Measurements from ENCODE around the gene ADPRH. TPM values are rescaled to one million over a fixed set of nuclear protein-coding genes. Genes with fewer than 3 reads are reported as not detected.

Gene ADPRH
- total RNA-seq, 2 donors from 2014 or later: 7.5 to 9.7 TPM

DNA sequence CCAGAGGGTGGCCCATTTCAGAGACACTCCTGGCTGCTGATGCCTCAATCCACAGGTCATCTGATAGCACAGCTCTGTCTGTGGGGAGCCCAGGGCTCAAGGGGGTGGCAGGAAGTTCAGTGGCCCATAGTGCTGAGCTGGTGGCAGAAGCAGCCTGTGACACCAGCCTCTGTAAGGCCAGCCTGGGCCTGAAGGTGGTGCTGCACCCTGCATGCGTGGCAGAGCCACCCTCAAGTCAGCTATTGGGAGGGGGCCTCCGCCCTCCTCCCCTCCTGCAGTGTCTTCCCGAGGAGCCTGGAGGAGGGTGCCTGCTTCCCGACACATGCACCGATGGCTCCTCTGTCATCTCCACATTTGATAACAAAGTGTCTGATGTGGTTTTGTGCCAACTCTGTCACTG, 21.4 kb downstream of the ADPRH start:
- peak overlapping the region; percentile 56 to 81 for H3K27ac ChIP-seq
- peaks cover 0 to 64% of the 10 kb centered on the region in 2 donors for H3K4me1 ChIP-seq

DNA sequence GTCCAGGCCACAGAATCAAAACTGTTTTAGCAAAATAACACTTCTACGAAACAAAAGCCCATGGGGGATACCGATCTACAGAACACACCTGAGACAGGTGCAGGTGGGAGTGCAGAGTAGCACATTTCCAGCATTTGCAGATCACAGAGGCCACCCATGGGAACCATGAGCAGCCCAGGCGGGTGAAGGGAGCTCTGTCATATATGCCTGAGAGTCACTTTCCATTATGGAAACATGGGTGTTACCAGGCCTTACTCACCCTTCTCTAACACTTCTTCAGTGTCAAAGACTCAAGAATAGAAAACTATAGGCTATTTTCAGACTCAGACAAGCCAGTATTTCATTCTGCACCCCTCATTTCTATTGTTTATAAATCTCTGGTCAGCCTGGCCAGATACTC, 21.9 kb downstream of the ADPRH start:
- no peak for DNase-seq (ENCODE audit: low spot score)
- Histone ChIP-seq H3K4me1 (peaks cover 0 to 60% of the 10 kb centered on the region in 2 donors), H3K27ac (peak overlapping the region; percentile 56 to 81), H3K27me3 (no peaks in the 10 kb centered on the region), H3K36me3 (no peaks in the 10 kb centered on the region), H3K4me3 (no peak overlapping the region), H3K9me3 (no peaks in the 10 kb centered on the region)
- TF ChIP-seq, protein P1, sequence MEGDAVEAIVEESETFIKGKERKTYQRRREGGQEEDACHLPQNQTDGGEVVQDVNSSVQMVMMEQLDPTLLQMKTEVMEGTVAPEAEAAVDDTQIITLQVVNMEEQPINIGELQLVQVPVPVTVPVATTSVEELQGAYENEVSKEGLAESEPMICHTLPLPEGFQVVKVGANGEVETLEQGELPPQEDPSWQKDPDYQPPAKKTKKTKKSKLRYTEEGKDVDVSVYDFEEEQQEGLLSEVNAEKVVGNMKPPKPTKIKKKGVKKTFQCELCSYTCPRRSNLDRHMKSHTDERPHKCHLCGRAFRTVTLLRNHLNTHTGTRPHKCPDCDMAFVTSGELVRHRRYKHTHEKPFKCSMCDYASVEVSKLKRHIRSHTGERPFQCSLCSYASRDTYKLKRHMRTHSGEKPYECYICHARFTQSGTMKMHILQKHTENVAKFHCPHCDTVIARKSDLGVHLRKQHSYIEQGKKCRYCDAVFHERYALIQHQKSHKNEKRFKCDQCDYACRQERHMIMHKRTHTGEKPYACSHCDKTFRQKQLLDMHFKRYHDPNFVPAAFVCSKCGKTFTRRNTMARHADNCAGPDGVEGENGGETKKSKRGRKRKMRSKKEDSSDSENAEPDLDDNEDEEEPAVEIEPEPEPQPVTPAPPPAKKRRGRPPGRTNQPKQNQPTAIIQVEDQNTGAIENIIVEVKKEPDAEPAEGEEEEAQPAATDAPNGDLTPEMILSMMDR (IDR thresholded peaks at IDR 0.05): no peak

More for the DNA sequence above, 21.4 kb downstream of the ADPRH start:
- no peaks in the 10 kb centered on the region for H3K9me3 ChIP-seq
- no peaks in the 10 kb centered on the region for H3K27me3 ChIP-seq
- no peak overlapping the region for H3K4me3 ChIP-seq
- H3K36me3 ChIP-seq: no peaks in the 10 kb centered on the region
- DNase-seq (ENCODE audit: low spot score): no peak
- TF ChIP-seq, protein P1 (IDR thresholded peaks at IDR 0.05): peak; percentile 45 to 72

DNA sequence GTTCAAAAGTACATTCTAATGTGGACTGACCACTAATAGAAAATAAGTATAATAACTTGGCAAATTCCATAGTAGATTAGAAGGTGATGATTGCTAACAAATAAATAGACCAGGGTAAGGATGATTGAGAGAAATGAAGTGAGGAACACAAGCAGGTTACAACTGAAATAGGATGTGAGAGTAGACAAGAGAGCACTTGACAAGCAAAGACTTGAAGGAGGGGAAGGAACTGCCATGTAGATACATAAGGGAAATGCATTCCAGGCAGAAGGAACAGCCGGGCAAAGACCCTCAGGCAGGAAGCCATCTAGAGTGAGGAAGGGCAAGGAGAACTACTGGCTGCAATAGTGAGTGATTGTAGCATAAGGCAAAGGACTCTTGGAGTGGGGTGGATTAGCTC, 23.4 kb downstream of the ADPRH start:
- Histone ChIP-seq H3K9me3 (no peaks in the 10 kb centered on the region), H3K4me1 (peaks cover 0 to 46% of the 10 kb centered on the region in 2 donors), H3K27me3 (no peaks in the 10 kb centered on the region), H3K36me3 (no peaks in the 10 kb centered on the region), H3K27ac (no peak overlapping the region), H3K4me3 (no peak overlapping the region)
- no peak for DNase-seq (ENCODE audit: low spot score)
- TF ChIP-seq, protein P1 (IDR thresholded peaks at IDR 0.05): no peak

DNA sequence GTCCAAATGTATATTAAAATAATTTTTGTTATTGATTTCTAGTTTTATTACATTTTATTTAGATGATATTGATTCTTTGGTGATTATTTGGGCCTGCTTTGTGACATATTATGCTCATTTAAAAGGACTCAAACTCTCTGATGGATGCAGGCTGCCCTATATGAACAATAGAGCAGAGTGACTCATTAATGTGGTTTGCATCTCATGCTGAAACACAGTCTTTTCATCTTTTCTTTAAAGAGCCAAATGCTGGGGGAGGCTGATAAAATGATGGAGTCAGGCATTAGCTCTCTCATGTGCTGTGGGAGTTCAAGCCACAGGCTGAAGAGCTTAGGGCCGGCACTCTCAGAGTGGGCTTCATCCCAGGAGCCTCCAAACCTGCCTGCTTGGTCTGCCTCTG, 25.6 kb downstream of the ADPRH start:
- H3K36me3 ChIP-seq: no peaks in the 10 kb centered on the region
- peaks cover 0 to 24% of the 10 kb centered on the region in 2 donors for H3K4me1 ChIP-seq
- H3K9me3 ChIP-seq: no peaks in the 10 kb centered on the region
- no peak overlapping the region for H3K27ac ChIP-seq
- no peak overlapping the region for H3K4me3 ChIP-seq
- no peaks in the 10 kb centered on the region for H3K27me3 ChIP-seq
- TF ChIP-seq, protein P1 (IDR thresholded peaks at IDR 0.05): no peak
- DNase-seq (ENCODE audit: low spot score): no peak

DNA sequence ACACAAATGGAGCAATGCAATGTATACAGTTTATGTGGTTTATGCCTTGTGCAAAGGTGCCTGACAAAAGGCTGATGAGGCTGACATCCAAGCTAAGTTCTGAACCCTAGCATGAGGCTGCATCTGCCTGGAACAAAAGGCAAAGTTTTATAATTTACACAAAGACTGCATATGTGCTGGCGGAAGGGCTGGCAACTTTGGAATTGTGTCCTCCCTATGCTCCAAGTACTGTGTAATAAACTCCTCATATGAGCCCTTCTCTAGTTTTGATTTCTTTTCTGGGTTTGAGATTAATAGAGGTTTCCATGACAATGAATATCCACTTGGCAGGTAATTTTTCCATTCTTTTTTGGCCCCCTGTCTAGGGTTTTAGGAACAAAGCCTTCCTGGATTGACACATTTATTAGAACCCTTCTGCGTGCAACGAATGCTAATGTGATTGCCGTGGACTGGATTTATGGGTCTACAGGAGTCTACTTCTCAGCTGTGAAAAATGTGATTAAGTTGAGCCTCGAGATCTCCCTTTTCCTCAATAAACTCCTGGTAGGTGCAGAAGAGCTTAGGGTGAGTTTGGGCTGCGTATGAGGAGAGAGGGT, 29.2 kb downstream of the ADPRH start:
- Histone ChIP-seq H3K27ac (no peak overlapping the region), H3K4me3 (no peak overlapping the region), H3K4me1 (no peaks in the 10 kb centered on the region), H3K27me3 (no peaks in the 10 kb centered on the region), H3K9me3 (no peaks in the 10 kb centered on the region), H3K36me3 (no peaks in the 10 kb centered on the region)
- no peak for DNase-seq (ENCODE audit: low spot score)
- TF ChIP-seq, protein P1 (IDR thresholded peaks at IDR 0.05): no peak

DNA sequence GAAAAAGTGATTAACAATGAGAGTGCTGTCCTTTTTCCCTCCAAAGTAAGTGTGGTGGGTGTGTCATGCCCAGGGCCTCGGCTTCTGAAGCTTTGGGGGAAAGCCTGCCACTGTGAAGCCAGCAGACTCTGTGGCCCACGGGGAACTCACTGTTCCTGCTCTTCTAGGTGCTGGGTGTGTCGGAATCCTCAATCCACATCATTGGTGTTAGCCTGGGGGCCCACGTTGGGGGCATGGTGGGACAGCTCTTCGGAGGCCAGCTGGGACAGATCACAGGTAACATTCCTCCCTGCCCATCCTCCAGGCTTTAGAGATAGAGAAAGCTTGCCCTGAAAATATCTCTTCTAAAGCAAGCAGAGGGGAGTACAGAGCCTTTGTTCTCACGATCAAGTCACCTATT, 30.0 kb downstream of the ADPRH start:
- no peaks in the 10 kb centered on the region for H3K9me3 ChIP-seq
- H3K4me1 ChIP-seq: no peaks in the 10 kb centered on the region
- peak; percentile 18 for DNase-seq (ENCODE audit: low spot score)
- no peaks in the 10 kb centered on the region for H3K27me3 ChIP-seq
- H3K36me3 ChIP-seq: no peaks in the 10 kb centered on the region
- H3K4me3 ChIP-seq: no peak overlapping the region
- H3K27ac ChIP-seq: no peak overlapping the region
- TF ChIP-seq, protein P1 (IDR thresholded peaks at IDR 0.05): no peak

Data from right atrium auricular region (tissue), 2 donors.